ENCODE results near the gene CCDC197.

CCDC197 gene

GRCh38 chr14:94014382-94014781 lies 17.3 kb downstream of the CCDC197 start:
- TF ChIP-seq CTCF (IDR thresholded peaks at IDR 0.05; ENCODE audit: control extremely low read depth, extremely low read depth, low read depth, missing control alignments) = no peak
- DNase-seq (ENCODE audit: extremely low spot score) = no peak
- ChIA-PET CTCF (interaction anchor here (1.0 to 16.5 kb wide), 6 partner anchors 10 to 807 kb away, joined by 3 to 151 read pairs (median 4); partner anchors contain the start of genes OTUB2 and UBR7), POLR2A (no interaction called here)

GRCh38 chr14:94015223-94015622 lies 18.1 kb downstream of the CCDC197 start:
- POLR2A ChIA-PET = interaction anchor here (0.6 kb wide), 1 partner anchor 20 kb away, joined by 3 read pairs; no protein-coding TSS in a partner anchor
- no peak for TF ChIP-seq CTCF (IDR thresholded peaks at IDR 0.05; ENCODE audit: control extremely low read depth, extremely low read depth, low read depth, missing control alignments)
- CTCF ChIA-PET = interaction anchor here (1.0 to 16.5 kb wide), 7 partner anchors 10 to 807 kb away, joined by 3 to 151 read pairs (median 3); partner anchors contain the start of gene UBR7
- DNase-seq (ENCODE audit: extremely low spot score) = no peak

GRCh38 chr14:94016446-94016976 lies 19.4 kb downstream of the CCDC197 start:
- CTCF ChIA-PET = interaction anchor here (1.0 to 16.5 kb wide), 8 partner anchors 12 to 125 kb away, joined by 3 to 151 read pairs (median 5); no protein-coding TSS in a partner anchor
- TF ChIP-seq CTCF (IDR thresholded peaks at IDR 0.05; ENCODE audit: control extremely low read depth, extremely low read depth, low read depth, missing control alignments) = no peak
- DNase-seq (ENCODE audit: extremely low spot score) = no peak
- POLR2A ChIA-PET = no interaction called here

- ChIA-PET CTCF (interaction anchor here (0.9 to 16.5 kb wide), 6 partner anchors 9 to 118 kb away, joined by 3 to 151 read pairs (median 8); no protein-coding TSS in a partner anchor), POLR2A (no interaction called here)
- no peak for TF ChIP-seq CTCF (IDR thresholded peaks at IDR 0.05; ENCODE audit: control extremely low read depth, extremely low read depth, low read depth, missing control alignments)
- DNase-seq (ENCODE audit: extremely low spot score) = no peak
Observed at GRCh38 chr14:94018308-94018707, 21.2 kb downstream of the CCDC197 start.

GRCh38 chr14:94019329-94019728 lies 22.2 kb downstream of the CCDC197 start:
- TF ChIP-seq CTCF (IDR thresholded peaks at IDR 0.05; ENCODE audit: control extremely low read depth, extremely low read depth, low read depth, missing control alignments) = no peak
- ChIA-PET POLR2A (no interaction called here), CTCF (interaction anchor here (1.0 to 16.5 kb wide), 7 partner anchors 9 to 118 kb away, joined by 3 to 151 read pairs (median 13); no protein-coding TSS in a partner anchor)
- DNase-seq (ENCODE audit: extremely low spot score) = no peak

- CTCF ChIA-PET = interaction anchor here (1.0 to 16.5 kb wide), 9 partner anchors 9 to 117 kb away, joined by 3 to 151 read pairs (median 12); no protein-coding TSS in a partner anchor
- DNase-seq (ENCODE audit: extremely low spot score) = no peak
- no peak for TF ChIP-seq CTCF (IDR thresholded peaks at IDR 0.05; ENCODE audit: control extremely low read depth, extremely low read depth, low read depth, missing control alignments)
- POLR2A ChIA-PET = no interaction called here
Observed at GRCh38 chr14:94020267-94020666, 23.2 kb downstream of the CCDC197 start.
